ENCODE data around the gene ACAD10. TPM values are rescaled to one million over a fixed set of nuclear protein-coding genes. Genes with fewer than 3 reads are reported as not detected.

Gene ACAD10
- total RNA-seq, 1 experiment from 2014 or later = 25.4 TPM

- CTCF ChIA-PET = interaction anchor here (0.6 to 1.0 kb wide), 2 partner anchors 10 to 17 kb away, joined by 5 read pairs; no protein-coding TSS in a partner anchor
- H3K36me3 Mint-ChIP-seq (ENCODE audit: insufficient read depth, unreplicated experiment) = peaks cover 68% of the 10 kb centered on the region
- POLR2A ChIA-PET = interaction anchor here (0.6 kb wide), 1 partner anchor 21 kb away, joined by 3 read pairs; no protein-coding TSS in a partner anchor
Observed at GRCh38 chr12:111640506-111640905, 45.3 kb upstream of the ACAD10 start.

GRCh38 chr12:111642681-111643426 lies 43.0 kb upstream of the ACAD10 start:
- intact Hi-C loops (cut with micrococcal nuclease) = no loop called here
- ChIA-PET CTCF (no interaction called here), POLR2A (interaction anchor here (1.4 kb wide), 1 partner anchor 11 kb away, joined by 3 read pairs; no protein-coding TSS in a partner anchor)
- DNase-seq (ENCODE audit: unreplicated experiment) = no peak
- Mint-ChIP-seq H3K36me3 (ENCODE audit: insufficient read depth, unreplicated experiment) (peaks cover 92% of the 10 kb centered on the region), H3K27ac (ENCODE audit: low read depth, unreplicated experiment) (no peak overlapping the region), H3K4me1 (ENCODE audit: insufficient read depth, unreplicated experiment) (no peaks in the 10 kb centered on the region), H3K27me3 (ENCODE audit: insufficient read depth, unreplicated experiment) (no peaks in the 10 kb centered on the region), H3K9me3 (ENCODE audit: unreplicated experiment) (no peaks in the 10 kb centered on the region), H3K4me3 (ENCODE audit: unreplicated experiment) (no peak overlapping the region)
- no peak for TF ChIP-seq CTCF (IDR thresholded peaks at IDR 0.05; ENCODE audit: unreplicated experiment)
- TSS peak; percentile 22 for BruUV-seq (replicated peaks)

More at GRCh38 chr12:111640506-111640905, 45.3 kb upstream of the ACAD10 start:
- no peaks in the 10 kb centered on the region for H3K27me3 Mint-ChIP-seq (ENCODE audit: insufficient read depth, unreplicated experiment)
- no TSS peak for BruUV-seq (replicated peaks)
- H3K4me1 Mint-ChIP-seq (ENCODE audit: insufficient read depth, unreplicated experiment) = no peaks in the 10 kb centered on the region
- intact Hi-C loops (cut with micrococcal nuclease) = no loop called here
- no peaks in the 10 kb centered on the region for H3K9me3 Mint-ChIP-seq (ENCODE audit: unreplicated experiment)
- TF ChIP-seq CTCF (IDR thresholded peaks at IDR 0.05; ENCODE audit: unreplicated experiment) = no peak
- DNase-seq (ENCODE audit: unreplicated experiment) = no peak
- H3K4me3 Mint-ChIP-seq (ENCODE audit: unreplicated experiment) = no peak overlapping the region
- no peak overlapping the region for H3K27ac Mint-ChIP-seq (ENCODE audit: low read depth, unreplicated experiment)

DNA sequence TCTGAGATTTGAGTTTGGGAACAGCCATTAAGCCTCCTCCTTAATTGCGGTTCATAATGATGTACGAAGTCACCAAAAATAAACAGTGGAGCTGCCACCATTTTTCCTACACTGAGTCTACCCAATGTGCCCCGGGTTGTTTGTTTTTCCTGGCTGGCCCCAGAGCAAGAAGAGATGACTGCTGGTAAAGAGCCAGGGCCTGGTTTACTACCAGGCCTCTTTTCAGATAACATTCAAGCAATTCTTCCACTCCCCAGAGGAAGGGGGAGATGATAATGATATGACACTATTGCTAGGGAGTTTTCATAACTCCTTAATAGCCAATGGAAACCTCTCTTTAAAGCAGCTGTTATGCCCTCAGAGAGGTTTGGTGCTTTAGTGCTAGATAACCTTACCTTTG lies 42.4 kb upstream of the ACAD10 start:
- BruUV-seq (replicated peaks) = no TSS peak
- H3K9me3 Mint-ChIP-seq (ENCODE audit: unreplicated experiment) = no peaks in the 10 kb centered on the region
- H3K36me3 Mint-ChIP-seq (ENCODE audit: insufficient read depth, unreplicated experiment) = peaks cover 97% of the 10 kb centered on the region
- ChIA-PET POLR2A (interaction anchor here (1.4 kb wide), 1 partner anchor 10 kb away, joined by 3 read pairs; no protein-coding TSS in a partner anchor), CTCF (no interaction called here)
- H3K27ac Mint-ChIP-seq (ENCODE audit: low read depth, unreplicated experiment) = no peak overlapping the region
- H3K4me1 Mint-ChIP-seq (ENCODE audit: insufficient read depth, unreplicated experiment) = no peaks in the 10 kb centered on the region
- H3K4me3 Mint-ChIP-seq (ENCODE audit: unreplicated experiment) = no peak overlapping the region
- TF ChIP-seq CTCF (IDR thresholded peaks at IDR 0.05; ENCODE audit: unreplicated experiment) = no peak
- intact Hi-C loops (cut with micrococcal nuclease) = no loop called here
- no peak for DNase-seq (ENCODE audit: unreplicated experiment)
- no peaks in the 10 kb centered on the region for H3K27me3 Mint-ChIP-seq (ENCODE audit: insufficient read depth, unreplicated experiment)

DNA sequence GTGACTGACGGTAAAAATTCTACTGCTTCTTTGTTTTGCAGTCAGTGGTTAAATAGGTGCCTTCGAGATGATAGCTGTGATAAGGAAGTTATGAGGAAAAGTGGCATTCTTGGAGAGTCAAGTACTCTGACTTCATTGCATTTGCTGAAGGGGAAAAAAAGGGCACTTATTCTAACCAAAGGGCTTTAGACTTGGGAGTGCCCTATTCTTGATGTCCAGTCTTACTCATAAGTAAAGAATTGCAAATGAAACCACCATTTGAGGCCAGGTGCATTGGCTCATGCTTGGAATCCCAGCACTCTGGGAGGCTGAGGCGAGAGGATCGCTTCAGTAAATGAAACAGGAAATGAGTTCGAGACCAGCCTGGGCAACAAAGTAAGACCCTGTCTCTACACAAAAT lies 40.4 kb upstream of the ACAD10 start:
- Mint-ChIP-seq H3K4me1 (ENCODE audit: insufficient read depth, unreplicated experiment) (no peaks in the 10 kb centered on the region), H3K36me3 (ENCODE audit: insufficient read depth, unreplicated experiment) (peaks cover 98% of the 10 kb centered on the region), H3K9me3 (ENCODE audit: unreplicated experiment) (no peaks in the 10 kb centered on the region), H3K4me3 (ENCODE audit: unreplicated experiment) (no peak overlapping the region), H3K27ac (ENCODE audit: low read depth, unreplicated experiment) (no peak overlapping the region), H3K27me3 (ENCODE audit: insufficient read depth, unreplicated experiment) (no peaks in the 10 kb centered on the region)
- intact Hi-C loops (cut with micrococcal nuclease) = no loop called here
- DNase-seq (ENCODE audit: unreplicated experiment) = no peak
- no TSS peak for BruUV-seq (replicated peaks)
- CTCF ChIA-PET = interaction anchor here (1.0 to 2.3 kb wide), 2 partner anchors 29 to 116 kb away, joined by 3 to 7 read pairs; no protein-coding TSS in a partner anchor
- TF ChIP-seq CTCF (IDR thresholded peaks at IDR 0.05; ENCODE audit: unreplicated experiment) = no peak
- POLR2A ChIA-PET = no interaction called here
